Forelimb muscle (tissue), 1 donor: ENCODE results near the gene NUDT22. TPM values are rescaled to one million over a fixed set of nuclear protein-coding genes. Genes with fewer than 3 reads are reported as not detected.

ENCODE experiments used
- DNase-seq: peaks from one replicate; pipeline ENCODE4 v3.0.0-alpha.2; 2013; ENCODE audit warnings: low read depth
- polyA plus RNA-seq: library from polyadenylated mRNA; unstranded; fragments of 120-200 nt; gene quantifications from one replicate; pipeline ENCODE4 v1.2.1, GENCODE V29; 2013; ENCODE audit not compliant: insufficient read length

Gene NUDT22
- polyA plus RNA-seq, 1 donor: 19.8 TPM

DNA sequence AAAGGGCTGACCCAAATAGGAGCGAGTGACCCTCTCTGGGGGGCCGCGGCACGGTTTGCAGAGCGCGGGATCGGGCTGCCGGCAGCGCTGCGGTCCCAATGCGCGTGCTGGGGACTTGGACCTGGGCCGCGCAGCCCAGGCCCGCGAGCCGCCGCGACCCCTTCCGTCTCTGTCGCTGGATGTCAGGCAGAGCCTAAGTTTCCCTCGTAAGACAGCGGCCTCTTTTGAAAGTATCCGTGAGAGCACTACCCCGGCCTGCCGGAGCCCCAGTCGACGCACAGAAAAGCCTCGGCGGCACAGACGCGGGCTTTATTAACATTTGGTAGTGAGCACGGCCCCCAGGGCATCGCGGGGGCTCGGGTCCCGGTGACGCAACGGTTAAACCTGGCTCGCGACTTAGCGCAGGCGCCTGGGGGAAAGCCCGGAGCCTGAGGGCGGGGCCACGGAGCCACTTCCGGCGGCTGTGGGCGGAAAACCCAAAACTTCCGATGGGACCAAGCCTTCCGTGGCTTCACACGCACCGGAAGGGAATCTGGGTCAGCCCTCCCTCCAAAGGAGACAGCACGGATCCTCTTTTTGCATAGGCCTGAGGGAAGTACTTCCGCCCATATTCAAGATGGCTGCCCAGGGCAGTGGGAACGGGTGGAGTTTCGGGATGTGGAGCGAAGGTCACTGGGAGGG is 43.6 kb downstream of the NUDT22 start:
- DNase-seq: peak; percentile 99

DNA sequence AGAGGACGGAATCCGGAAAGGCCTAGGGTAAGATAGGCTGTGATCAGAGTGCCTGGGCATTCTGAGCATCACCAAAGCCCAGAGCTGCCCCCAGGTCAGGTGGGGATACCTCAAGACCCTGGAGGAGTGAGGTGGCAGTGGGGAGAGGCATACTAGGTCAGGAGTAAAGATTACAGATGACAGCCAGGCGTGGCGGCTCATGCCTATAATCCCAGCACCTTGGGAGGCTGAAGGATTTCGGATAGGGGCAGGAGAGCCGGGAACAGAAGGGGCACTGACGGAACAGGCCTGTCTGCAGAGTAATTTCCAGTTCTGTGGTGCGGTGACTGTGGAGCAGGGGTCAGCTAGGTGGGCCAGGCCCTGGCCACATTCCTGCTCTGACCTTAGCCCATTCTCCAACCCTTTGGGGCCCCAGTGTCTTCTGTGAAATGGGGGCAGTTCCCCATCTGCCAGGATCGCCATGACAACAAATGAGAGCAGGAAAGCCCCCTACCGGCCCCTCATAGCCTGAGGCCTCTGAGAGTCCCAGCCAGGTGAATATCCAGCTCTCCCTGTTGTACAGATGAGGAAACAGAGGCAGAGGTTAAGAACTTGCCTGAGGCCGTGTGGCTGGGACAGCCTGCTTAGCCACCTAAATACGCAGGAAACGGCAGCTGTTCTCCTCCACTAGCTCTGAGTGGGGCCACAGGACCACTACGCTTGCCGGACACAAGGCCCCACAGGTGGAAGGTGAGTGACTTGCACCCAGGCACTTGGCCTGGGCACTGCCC is 49.1 kb downstream of the NUDT22 start:
- no peak for DNase-seq

DNA sequence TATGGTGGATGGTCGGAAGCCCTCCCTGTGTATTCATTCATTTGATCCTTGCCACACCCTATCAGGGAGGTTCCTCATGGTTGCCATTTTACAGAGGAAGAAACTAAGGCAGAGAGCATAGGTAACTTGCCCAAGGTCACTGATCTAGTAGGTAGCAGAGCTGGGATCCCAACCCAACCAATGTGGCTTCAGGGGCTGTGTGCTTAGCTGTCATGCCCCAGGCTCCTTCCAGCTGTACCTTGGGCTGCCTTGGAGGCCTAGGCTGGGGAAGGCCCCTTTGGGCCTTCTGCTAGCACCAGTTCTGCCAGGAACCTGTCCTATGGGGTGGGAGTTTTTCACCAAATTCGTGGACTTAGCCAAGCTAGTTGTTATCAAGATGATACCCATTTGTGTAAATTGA is 49.8 kb downstream of the NUDT22 start:
- no peak for DNase-seq

DNA sequence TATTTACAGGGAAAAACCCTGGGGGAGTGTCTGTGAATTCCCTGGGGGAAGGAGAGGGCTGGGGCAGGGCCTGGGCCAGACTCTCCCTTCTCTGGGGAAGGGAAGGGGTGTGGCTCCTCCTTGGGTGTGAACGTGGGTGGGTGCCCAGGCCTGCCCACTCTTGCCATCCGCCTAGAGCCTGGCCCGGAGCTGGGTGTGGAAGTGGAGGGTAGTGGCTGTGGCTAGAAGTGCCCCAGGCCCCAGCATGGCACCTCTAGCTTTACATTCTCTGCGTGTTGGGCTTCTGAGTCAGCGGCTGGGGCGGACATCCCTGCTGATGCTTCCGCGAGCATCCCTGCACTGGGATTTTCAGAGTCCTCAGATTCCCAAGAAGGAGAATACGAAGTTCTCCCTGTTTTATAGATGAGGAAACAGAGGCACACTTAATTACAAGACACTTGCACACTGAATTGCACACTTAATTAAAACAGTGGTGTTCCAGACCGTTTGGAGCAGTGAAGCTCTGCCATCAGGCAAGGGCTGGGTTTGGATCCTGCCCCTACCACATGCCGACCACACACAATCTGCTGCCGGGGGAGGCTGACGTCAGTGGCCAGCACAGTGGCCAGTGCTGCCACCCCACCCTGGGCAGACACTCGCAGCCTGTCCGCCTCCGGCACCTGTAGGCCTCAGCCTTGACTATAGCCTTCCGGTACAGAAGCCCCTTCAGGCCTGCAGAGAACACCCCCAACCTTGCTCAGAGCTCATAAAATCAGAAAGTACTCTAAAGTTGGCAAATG is 50.8 kb downstream of the NUDT22 start:
- no peak for DNase-seq

DNA sequence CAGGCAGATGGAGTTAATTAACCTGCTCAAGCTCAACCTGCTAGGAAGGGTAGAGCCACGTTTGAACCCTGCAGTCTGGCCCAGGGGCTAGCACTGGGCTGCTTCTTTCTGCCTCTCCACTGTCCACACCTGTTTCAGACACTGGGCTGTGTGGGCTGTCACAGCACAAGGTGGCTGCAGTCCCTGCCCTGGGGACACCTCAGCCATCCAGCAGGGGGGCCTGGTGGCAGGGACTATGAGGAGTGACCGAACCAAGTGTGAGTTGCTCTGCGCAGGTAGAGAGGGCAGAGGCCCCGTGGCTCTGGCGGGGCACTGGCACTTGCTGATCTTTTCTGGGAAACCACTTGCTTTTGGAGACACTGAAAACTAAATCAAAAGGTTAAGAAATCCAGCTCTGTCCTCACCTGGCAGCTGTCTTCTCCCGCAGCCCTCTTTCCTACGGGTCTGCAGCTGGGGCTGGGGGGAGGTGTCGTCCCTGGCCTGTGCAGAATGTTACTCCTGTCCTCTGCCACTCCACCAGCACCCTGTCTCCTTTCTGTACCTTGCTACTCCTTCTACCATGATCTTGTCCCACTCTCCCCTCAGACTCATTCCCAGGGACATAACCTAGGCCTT is 52.6 kb downstream of the NUDT22 start:
- DNase-seq: no peak

Other genes with a start within 250 kb of the NUDT22 start
- gene OTUB1, start 239.8 kb upstream of the NUDT22 start, polyA plus RNA-seq: 45.5 TPM
- 2.9 TPM for gene FLRT1, start 190.3 kb upstream of the NUDT22 start, polyA plus RNA-seq
- 68.0 TPM for gene MACROD1, start 60.2 kb upstream of the NUDT22 start, polyA plus RNA-seq
- 137 TPM for gene STIP1, start 40.1 kb upstream of the NUDT22 start, polyA plus RNA-seq
- gene FERMT3, start 19.6 kb upstream of the NUDT22 start, polyA plus RNA-seq: 7.4 TPM
- 69.1 TPM for gene TRPT1, start 88 bp upstream of the NUDT22 start, polyA plus RNA-seq
- gene DNAJC4, start 4.3 kb downstream of the NUDT22 start, polyA plus RNA-seq: 65.1 TPM
- 94.3 TPM for gene VEGFB, start 8.3 kb downstream of the NUDT22 start, polyA plus RNA-seq
- gene FKBP2, start 14.8 kb downstream of the NUDT22 start, polyA plus RNA-seq: 43.2 TPM
- gene PPP1R14B, start 20.7 kb downstream of the NUDT22 start, polyA plus RNA-seq: 192 TPM
- gene PLCB3, start 25.3 kb downstream of the NUDT22 start, polyA plus RNA-seq: 9.7 TPM
- 27.5 TPM for gene BAD, start 58.4 kb downstream of the NUDT22 start, polyA plus RNA-seq
- 22.0 TPM for gene GPR137, start 59.6 kb downstream of the NUDT22 start, polyA plus RNA-seq
- gene KCNK4, start 65.0 kb downstream of the NUDT22 start, polyA plus RNA-seq: not detected
- not detected for gene CATSPERZ, start 74.1 kb downstream of the NUDT22 start, polyA plus RNA-seq
- 35.5 TPM for gene ESRRA, start 79.2 kb downstream of the NUDT22 start, polyA plus RNA-seq
- 154 TPM for gene TRMT112, start 91.3 kb downstream of the NUDT22 start, polyA plus RNA-seq
- gene PRDX5, start 91.8 kb downstream of the NUDT22 start, polyA plus RNA-seq: 133 TPM
- gene CCDC88B, start 113.9 kb downstream of the NUDT22 start, polyA plus RNA-seq: 3.9 TPM
- gene RPS6KA4, start 132.9 kb downstream of the NUDT22 start, polyA plus RNA-seq: 12.3 TPM